PC-3 (cell line): ENCODE results near the gene COL15A1. TPM values are rescaled to one million over a fixed set of nuclear protein-coding genes. Genes with fewer than 3 reads are reported as not detected.

Experiments used
- ATAC-seq: fragments of 200-7000 bp; cut with Tn5 transposase; 2 replicates; pipeline ENCODE4 v1.9.1; 2020; ENCODE audit warnings: mild to moderate bottlenecking, moderate library complexity
- BruUV-seq: library from RNA; stranded (reverse); fragments of 400-500 nt; replicated peaks from 2 replicates; lab custom pipeline; 2021; lab: Mats Ljungman, UMichigan
- CTCF ChIA-PET: fragments of 300-600 bp; sonication (Branson Sonifier 250); formaldehyde crosslinking; loops from one replicate; lab custom pipeline; 2022; ENCODE audit warnings: antibody characterized with exemption; lab: Charles Lee
- POLR2A ChIA-PET: fragments of 300-600 bp; sonication (Branson Sonifier 250); formaldehyde crosslinking; loops from one replicate; lab custom pipeline; 2022; ENCODE audit warnings: antibody characterized with exemption; ENCODE audit not compliant: unreplicated experiment; lab: Charles Lee
- DNase-seq: peaks from one replicate; pipeline ENCODE4 v3.0.0-alpha.2; 2015
- H2AFZ ChIP-seq: fragments of 300-600 bp; sonication (generic); 2 replicates; pipeline ENCODE4 v1.6.0; 2016; ENCODE audit warnings: antibody characterized with exemption, low read length
- H3F3A ChIP-seq: fragments of 300-600 bp; sonication (generic); one replicate; pipeline ENCODE4 v1.6.0; 2017; ENCODE audit warnings: antibody characterized with exemption, low read length, control low read depth, mild to moderate bottlenecking; ENCODE audit not compliant: unreplicated experiment
- H3K27ac ChIP-seq: fragments of 300-600 bp; sonication (generic); 2 replicates; pipeline ENCODE4 v1.5.1; 2016; ENCODE audit warnings: mild to moderate bottlenecking, low read length
- H3K27me3 ChIP-seq: fragments of 300-600 bp; sonication (generic); 2 replicates; pipeline ENCODE4 v1.6.1; 2016; ENCODE audit warnings: low read length, mixed read lengths
- H3K36me3 ChIP-seq: fragments of 300-600 bp; sonication (generic); 2 replicates; pipeline ENCODE4 v1.6.1; 2016; ENCODE audit warnings: low read depth, mixed run types, low read length, mixed read lengths
- H3K4me1 ChIP-seq: fragments of 300-600 bp; sonication (generic); 2 replicates; pipeline ENCODE4 v1.5.1; 2016; ENCODE audit warnings: low read length; ENCODE audit not compliant: insufficient read depth
- H3K4me2 ChIP-seq: fragments of 300-600 bp; sonication (generic); 2 replicates; pipeline ENCODE4 v1.6.0; 2016; ENCODE audit warnings: low read length
- H3K4me3 ChIP-seq: fragments of 300-600 bp; sonication (generic); 2 replicates; pipeline ENCODE4 v1.5.1; 2016; ENCODE audit warnings: mild to moderate bottlenecking, low read length, mixed read lengths
- H3K79me2 ChIP-seq: fragments of 300-600 bp; sonication (generic); 2 replicates; pipeline ENCODE4 v1.6.1; 2017; ENCODE audit warnings: low read length, mixed read lengths
- H3K9ac ChIP-seq: fragments of 300-600 bp; sonication (generic); 2 replicates; pipeline ENCODE4 v1.6.0; 2016; ENCODE audit warnings: mild to moderate bottlenecking, low read length
- H3K9me2 ChIP-seq: fragments of 300-600 bp; sonication (generic); replicated peaks from 2 replicates; pipeline ENCODE4 v1.6.1; 2016; ENCODE audit warnings: mixed run types, low read length, mixed read lengths
- H3K9me3 ChIP-seq: fragments of 300-600 bp; sonication (generic); 2 replicates; pipeline ENCODE4 v1.6.1; 2016; ENCODE audit warnings: low read length, mixed read lengths
- H4K20me1 ChIP-seq: fragments of 300-600 bp; sonication (generic); 2 replicates; pipeline ENCODE4 v1.6.1; 2016; ENCODE audit warnings: low read length, mixed read lengths
- CTCF ChIP-seq: fragments of 300-600 bp; sonication (generic); conservative IDR thresholded peaks from 2 replicates; pipeline ENCODE4 v1.5.1; 2017; ENCODE audit warnings: antibody characterized with exemption, low read depth, mild to moderate bottlenecking, low read length
- EZH2 ChIP-seq: fragments of 300-600 bp; sonication (generic); IDR thresholded peaks from one replicate; pipeline ENCODE4 v1.6.1; 2017; ENCODE audit warnings: antibody characterized with exemption, mild to moderate bottlenecking, low read length; ENCODE audit not compliant: unreplicated experiment
- EZH2phosphoT487 ChIP-seq: fragments of 300-600 bp; sonication (generic); IDR thresholded peaks from 2 replicates; pipeline ENCODE4 v1.6.1; 2018; ENCODE audit warnings: mild to moderate bottlenecking, antibody characterized with exemption, low read length, borderline replicate concordance
- intact Hi-C: fragments of 100-400 bp; cut with micrococcal nuclease; formaldehyde crosslinking; loops from 2 replicates; pipeline ENCODE4 v1.9.0; 2023
- total RNA-seq: library from RNA; depleted of rRNA; stranded (reverse); fragments of >200 nt; gene quantifications from 2 replicates; pipeline ENCODE4 v1.2.3, GENCODE V29; 2014

COL15A1 gene
- total RNA-seq, 1 experiment from 2014 or later, result 0.04 TPM

DNA sequence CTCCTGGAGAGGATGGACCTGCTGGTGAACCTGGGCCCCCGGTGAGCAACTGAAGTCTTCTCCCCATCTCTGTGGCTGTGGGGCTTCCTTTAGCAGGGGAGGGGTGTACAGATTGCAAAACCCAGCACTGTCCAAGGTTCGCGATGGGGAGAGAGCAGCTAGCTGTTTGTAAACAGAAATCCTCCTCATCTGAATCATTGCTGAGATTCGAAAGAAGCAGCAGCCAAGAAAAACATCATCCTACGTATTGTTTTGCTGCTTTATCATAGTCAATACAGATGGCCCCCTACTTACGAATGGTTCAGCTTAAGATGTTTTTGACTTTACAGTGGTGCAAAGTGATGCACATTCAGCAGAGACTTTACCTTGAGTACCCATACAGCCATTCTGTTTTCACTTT is 81.3 kb downstream of the COL15A1 start:
- no TSS peak for BruUV-seq
- ChIA-PET CTCF (no interaction called here), POLR2A (no interaction called here)
- peaks cover 9% of the 10 kb centered on the region for H3K4me1 ChIP-seq
- no peak for DNase-seq
- no peak overlapping the region for H2AFZ ChIP-seq
- H3K79me2 ChIP-seq, result no peaks in the 10 kb centered on the region
- H3K9me3 ChIP-seq, result no peaks in the 10 kb centered on the region
- no peak for ATAC-seq
- no peaks in the 10 kb centered on the region for H3K9me2 ChIP-seq
- no peak for TF ChIP-seq EZH2phosphoT487
- no peak for TF ChIP-seq CTCF
- TF ChIP-seq EZH2, result no peak
- H4K20me1 ChIP-seq, result no peaks in the 10 kb centered on the region
- H3K4me2 ChIP-seq, result no peak overlapping the region
- intact Hi-C loops, result no loop called here
- H3K27ac ChIP-seq, result no peak overlapping the region
- H3K27me3 ChIP-seq, result no peaks in the 10 kb centered on the region
- H3F3A ChIP-seq, result no peaks in the 10 kb centered on the region
- H3K36me3 ChIP-seq, result no peaks in the 10 kb centered on the region
- H3K4me3 ChIP-seq, result no peak overlapping the region
- H3K9ac ChIP-seq, result no peak overlapping the region

DNA sequence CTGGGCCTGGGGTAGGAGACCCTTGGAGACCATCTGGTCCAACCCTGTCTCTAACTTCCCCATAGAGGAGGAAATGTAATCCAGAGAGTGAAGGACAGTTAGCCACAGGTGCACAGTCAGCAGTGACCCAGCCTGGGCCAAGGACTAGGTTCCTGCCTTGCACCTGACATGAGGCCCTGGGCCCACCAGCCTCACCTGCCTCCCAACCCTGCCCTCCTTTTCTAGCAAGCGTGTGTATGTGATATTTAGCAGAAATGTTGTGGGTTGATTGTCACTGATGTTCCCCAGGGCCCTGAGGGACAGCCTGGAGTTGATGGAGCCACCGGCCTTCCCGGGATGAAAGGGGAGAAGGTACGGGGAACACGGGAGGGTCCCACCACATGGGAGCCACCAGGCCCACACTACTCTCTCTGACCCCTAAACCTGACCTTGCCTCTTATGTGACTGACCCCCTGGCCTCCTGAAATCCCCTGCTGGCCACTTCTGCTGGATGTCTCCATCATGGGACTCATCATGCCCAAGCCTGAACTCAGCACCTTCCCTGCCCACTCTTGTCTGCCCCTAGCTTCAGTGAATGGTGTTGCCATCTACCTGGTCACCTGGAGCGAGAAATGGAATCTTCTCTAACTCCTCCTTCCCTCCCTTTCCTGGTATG is 82.0 kb downstream of the COL15A1 start:
- no peaks in the 10 kb centered on the region for H3K79me2 ChIP-seq
- 0 out of 2 replicates have a peak, but pooled peaks cover under 1% of the 10 kb centered on the region for H3K4me1 ChIP-seq
- H3K36me3 ChIP-seq, result no peaks in the 10 kb centered on the region
- H3K27ac ChIP-seq, result no peak overlapping the region
- H3K9me2 ChIP-seq, result no peaks in the 10 kb centered on the region
- H3F3A ChIP-seq, result no peaks in the 10 kb centered on the region
- no peak overlapping the region for H3K4me2 ChIP-seq
- no peak for TF ChIP-seq EZH2phosphoT487
- TF ChIP-seq CTCF, result no peak
- TF ChIP-seq EZH2, result no peak
- no TSS peak for BruUV-seq
- POLR2A ChIA-PET, result no interaction called here
- CTCF ChIA-PET, result no interaction called here
- H3K9me3 ChIP-seq, result no peaks in the 10 kb centered on the region
- no peaks in the 10 kb centered on the region for H4K20me1 ChIP-seq
- no peak for DNase-seq
- no peaks in the 10 kb centered on the region for H3K27me3 ChIP-seq
- no peak overlapping the region for H3K9ac ChIP-seq
- H3K4me3 ChIP-seq, result no peak overlapping the region
- intact Hi-C loops, result no loop called here
- ATAC-seq, result no peak
- H2AFZ ChIP-seq, result no peak overlapping the region

DNA sequence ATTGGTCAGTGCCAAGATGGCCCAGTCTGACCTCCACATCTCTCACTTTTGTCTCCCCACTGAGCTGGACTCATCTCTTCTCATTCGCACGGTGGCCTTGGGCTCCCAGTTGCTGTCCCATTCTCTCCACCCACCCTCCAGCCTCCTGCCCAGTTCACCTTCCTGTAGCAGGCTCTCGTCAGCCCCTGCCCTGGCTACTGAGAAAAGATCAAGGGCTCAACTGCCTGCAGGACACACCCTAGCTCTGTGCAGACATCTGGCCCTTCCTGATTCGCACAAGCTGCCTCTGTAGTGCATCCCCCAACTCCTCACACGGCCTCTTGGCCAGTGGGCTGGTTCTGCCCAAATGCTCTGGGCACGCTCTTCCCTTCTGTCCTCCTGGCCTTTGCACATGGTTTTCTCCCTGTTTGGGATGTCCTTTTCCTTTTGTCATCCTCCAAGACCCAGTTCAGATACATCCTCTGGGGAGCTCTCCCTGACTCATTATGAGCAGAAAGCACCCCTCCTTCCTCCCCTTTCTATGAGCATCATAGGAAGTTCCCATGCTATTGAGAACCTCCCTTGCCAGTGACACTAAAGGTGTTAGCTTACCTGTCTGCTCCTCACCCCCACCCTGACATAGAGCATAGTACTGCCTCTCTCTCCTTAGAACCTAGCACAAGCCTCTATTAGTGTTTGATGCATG is 82.7 kb downstream of the COL15A1 start:
- Histone ChIP-seq H3K4me2 (no peak overlapping the region), H3K4me3 (no peak overlapping the region), H2AFZ (no peak overlapping the region), H3K9me2 (no peaks in the 10 kb centered on the region), H4K20me1 (no peaks in the 10 kb centered on the region), H3K36me3 (no peaks in the 10 kb centered on the region), H3K9me3 (no peaks in the 10 kb centered on the region), H3K9ac (no peak overlapping the region), H3K79me2 (no peaks in the 10 kb centered on the region), H3K4me1 (no peaks in the 10 kb centered on the region), H3K27me3 (no peaks in the 10 kb centered on the region), H3K27ac (no peak overlapping the region), H3F3A (no peaks in the 10 kb centered on the region)
- ChIA-PET CTCF (no interaction called here), POLR2A (no interaction called here)
- TF ChIP-seq CTCF, result no peak
- TF ChIP-seq EZH2phosphoT487, result no peak
- no peak for TF ChIP-seq EZH2
- no TSS peak for BruUV-seq
- DNase-seq, result no peak
- intact Hi-C loops, result no loop called here
- ATAC-seq, result no peak
